A172 (cell line): ENCODE data around the gene MCC. TPM values are rescaled to one million over a fixed set of nuclear protein-coding genes. Genes with fewer than 3 reads are reported as not detected.

Source experiments
- DNase-seq: peaks from one replicate; pipeline ENCODE4 v3.0.0-alpha.2; 2015; ENCODE audit warnings: low spot score
- total RNA-seq: library from RNA; depleted of rRNA; stranded (reverse); fragments of >200 nt; shearing (Covaris generic); gene quantifications from 2 replicates; pipeline ENCODE4 v1.2.3, GENCODE V29; 2014

Gene MCC
- total RNA-seq, 1 experiment from 2014 or later, result 1.8 TPM

- no peak for DNase-seq
These were observed 285.2 kb downstream of the MCC start for GRCh38 chr5:113202746-113203716.

DNA sequence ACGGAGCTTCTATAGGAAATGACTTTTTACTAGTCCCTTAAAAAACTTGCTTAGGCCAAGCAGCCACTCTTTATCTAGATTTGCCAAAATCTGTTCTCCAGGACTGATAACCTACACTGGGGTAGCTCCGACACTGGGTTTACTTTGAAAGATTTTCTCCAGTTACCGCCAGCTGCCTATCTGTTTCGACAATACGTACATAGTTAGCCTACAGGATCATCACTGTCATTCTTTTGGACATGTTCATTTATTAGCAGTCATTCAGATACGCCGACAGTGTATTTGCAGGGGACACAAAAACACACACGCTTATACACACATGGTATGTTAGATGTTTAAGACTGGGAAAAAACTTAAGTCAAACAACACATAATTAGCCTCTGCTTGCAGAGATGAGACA is 286.0 kb downstream of the MCC start:
- no peak for DNase-seq

DNA sequence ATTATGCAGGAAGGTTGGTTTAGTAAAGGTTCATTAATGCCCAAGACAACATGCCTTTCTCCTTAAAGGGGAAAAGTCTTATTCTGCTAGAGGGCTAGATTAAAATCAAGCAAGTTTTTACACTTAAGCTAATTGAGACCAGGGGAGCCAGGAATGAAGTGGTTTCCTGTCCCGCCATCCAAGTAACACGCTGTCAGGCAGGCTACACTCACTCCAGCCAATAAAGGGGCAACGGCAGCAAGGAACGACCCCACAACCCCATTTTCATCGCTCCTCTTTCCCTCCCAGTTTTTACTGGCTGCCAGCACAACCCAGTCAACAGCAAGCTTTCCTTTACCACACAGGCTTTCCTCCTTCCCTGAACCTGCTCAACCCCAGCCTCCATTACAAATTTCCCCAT is 286.5 kb downstream of the MCC start:
- DNase-seq, result no peak

DNA sequence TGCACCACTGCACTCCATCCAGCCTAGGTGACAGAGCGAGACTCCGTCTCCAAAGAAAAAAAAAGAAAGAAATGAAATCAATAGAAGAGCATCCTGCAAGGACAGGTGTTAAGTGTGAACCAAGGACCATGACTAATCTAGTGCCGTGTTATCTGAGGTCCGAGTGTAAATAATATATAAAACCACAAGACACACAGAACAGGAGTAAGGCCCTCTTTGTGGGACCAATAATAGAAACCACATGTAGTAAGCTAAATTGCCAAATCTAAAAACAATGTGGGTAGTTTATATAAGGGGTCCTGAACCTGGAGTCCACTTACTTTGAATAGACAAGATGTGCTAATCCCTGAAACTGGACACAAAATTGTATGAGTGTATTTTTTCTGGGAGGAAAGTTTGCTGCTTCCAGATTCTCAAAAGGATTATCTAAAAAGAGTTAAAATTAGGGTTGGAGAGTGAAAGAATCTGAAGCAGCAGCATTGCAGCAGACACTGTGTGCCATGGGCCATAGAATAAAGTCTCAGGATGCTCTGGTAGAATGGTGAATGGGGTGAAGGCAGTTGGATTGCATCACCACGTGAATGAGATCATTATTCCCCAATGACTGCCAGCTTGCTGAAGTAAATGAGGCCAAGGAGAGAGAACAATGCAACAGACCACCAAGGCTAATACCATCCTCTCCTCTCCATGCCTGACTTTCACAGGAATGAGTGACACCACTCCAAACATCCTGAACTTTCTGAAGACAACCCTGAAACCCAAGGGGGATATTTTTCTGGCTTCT is 288.9 kb downstream of the MCC start:
- DNase-seq, result no peak

DNA sequence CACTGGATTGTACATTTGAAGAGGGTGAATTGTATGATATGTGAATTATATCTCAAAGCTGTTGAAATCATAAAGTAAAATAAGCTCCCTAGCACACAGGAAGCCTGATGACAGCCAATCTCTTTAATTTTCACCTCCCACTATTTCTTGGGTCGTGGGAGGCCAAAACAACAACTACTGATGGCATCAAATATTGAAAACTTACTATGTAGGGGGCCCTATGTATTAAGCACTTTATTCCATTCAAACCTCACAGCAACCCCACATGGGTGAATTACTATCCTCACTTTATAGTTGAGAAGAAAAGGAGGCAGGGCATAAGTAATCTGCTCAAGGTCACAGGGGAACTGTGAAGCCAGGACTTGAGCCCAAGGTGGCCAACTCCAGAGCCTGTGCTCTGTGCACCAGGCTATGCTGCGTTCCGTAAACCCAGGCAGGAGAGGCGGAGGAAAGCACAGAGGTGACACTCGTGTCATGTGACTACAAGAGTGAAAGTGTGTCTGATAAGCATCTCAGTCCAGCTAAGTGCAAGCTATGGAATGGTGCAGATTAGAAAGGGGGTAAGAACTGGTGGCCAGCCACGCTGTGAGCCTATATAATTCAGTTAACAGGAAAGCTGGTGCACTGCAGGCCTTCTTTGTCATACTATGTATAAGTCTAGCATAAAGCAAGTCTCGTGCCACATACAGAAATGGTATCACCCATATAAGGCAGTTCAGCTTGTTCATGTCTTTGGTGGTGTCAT is 290.6 kb downstream of the MCC start:
- DNase-seq, result no peak

GRCh38 chr5:113195771-113196170 is 292.5 kb downstream of the MCC start:
- no peak for DNase-seq

DNA sequence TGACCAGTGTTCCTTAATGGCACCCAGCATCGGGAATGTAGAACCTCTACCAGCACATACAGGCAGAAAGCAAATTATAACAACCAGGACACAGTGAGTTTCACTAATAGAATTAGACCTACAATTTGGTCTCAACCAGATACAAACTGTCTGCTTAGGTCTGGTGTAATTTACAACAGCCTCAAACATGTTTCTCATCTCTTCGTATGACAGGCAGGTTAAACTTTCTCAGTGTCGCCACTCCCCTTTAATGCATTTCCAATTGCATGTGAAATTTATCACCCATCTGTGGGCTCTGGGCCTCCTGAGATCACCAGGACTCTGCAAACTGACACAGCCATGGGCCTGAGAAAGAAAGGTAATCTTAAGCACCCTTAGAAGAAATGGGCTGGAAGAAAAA is 293.0 kb downstream of the MCC start:
- no peak for DNase-seq

- no peak for DNase-seq
These were observed 293.7 kb downstream of the MCC start for GRCh38 chr5:113194591-113194990.

DNA sequence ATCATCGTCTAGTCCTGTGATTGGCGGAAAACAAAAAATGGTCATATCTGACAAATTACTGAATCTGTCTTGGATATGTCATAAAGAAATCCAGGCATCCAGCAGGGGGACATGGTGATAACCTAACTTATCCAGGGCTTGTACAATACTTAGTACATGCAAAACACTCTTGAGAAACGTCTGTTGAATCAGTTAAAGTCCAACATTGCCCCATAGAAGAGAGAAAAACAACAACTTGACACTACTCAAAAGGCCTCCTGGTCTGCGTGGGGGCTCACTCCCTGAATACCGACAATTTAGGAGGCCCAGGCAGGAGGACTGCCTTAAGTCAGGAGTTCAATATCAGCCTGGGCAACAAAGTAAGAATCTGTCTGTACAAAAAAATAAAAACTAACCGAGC is 294.1 kb downstream of the MCC start:
- DNase-seq, result no peak

DNA sequence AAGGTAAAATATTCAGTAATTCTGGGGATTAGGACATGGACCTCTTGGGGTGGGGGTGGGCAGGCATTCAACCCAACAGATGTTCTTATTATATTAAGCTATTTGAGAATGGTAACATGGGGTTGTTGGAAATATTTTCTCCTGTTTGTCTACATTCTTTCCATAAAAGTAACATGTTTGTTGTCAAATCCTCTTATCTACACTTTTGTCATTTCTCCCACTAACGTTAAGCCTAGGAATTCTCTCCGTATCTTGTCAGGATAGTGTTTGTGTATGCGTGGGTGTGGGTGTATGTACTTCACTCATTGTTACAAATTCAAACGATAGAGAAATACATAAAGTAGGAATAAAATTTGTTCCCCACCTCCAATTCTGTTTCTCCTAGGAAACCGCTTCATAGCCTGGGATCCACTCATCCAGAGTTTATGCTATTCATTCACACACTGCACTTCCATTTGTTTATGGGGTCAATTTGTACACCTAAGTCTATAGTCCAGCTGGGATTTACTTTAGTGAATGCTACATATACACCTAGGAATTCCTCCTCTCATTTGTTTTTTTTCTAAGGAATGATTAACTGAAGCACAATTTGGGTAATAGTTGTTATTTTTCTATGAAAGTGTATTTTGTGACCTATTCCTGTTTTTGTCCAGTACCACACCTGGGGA is 294.8 kb downstream of the MCC start:
- no peak for DNase-seq

GRCh38 chr5:113192541-113192940 is 295.7 kb downstream of the MCC start:
- DNase-seq, result no peak

GRCh38 chr5:113190347-113190746 is 297.9 kb downstream of the MCC start:
- DNase-seq, result no peak

DNA sequence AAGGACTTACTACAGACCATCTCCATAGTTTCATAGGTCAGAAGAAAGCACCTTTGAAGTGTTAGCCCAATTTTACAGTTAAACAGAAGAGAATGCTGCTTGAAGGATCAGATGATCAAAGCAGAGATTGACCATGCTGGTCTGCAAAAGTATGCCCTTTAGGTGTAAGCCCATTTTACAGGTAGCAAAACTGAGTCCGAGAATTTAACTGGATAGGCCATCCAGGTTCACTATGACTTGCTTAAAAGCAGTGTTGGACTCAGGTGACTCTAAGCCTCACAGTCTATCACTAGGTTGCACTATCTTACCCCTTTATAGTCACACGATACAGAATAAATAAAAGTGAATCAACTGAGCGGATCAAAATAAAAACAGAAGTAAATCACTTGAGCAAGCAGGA is 299.0 kb downstream of the MCC start:
- no peak for DNase-seq

DNA sequence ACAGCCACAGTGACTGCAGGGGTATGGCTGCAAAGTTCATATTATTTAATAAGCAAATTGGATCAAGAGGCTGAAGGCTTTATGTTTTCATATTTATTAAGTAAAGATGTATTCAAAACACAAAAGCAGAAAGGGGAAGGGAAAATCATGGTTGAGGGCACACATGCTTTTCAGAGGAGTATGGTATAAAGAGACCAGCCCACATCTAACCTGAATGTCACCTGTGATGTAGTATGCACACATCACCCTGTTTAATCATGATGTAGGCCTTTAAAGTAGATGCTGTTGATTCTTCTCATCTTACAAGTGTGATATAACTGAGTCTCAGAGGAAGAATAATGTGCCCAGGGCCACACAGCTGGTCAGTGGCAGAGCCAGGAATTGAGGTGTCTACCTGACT is 299.8 kb downstream of the MCC start:
- no peak for DNase-seq

GRCh38 chr5:113187906-113188305 is 300.3 kb downstream of the MCC start:
- DNase-seq, result no peak

DNA sequence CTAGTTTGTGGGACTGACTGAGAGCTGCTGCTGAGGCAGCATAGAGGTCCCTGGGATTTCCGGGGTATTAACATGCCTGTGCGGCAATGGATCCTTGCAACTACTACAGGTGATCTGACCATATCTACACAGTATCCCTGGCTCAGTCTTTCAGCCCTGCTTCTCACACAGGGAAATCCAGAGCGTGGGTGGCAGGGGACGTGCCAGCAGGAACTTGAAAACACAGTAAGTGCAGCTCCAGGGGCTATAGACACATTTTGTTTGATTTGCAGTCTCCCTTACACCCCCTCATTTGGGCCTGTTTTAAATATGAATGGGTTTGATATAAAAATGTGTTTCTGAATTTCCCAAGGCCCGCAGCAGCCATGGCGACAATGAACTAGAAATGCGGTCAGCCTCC is 302.2 kb downstream of the MCC start:
- DNase-seq, result no peak

DNA sequence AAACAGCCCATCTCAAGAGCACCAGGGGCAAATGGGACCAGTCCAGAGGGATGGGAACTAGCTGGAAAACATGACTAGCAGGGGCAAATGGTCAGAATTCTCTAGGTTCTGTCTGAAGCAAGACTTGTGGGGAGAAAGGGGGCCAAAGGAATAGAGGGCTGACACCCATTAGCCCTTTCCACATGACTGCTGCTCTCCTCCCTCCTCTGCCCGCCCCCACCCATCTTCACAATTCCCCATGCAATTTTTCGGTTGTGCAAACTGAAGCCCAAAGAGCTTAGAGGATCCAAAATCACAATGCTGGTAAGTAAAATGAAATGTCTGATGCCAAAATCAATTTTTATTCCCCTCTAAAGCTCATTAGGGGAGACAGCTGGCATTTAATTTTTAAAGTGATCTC is 304.6 kb downstream of the MCC start:
- DNase-seq, result no peak

- no peak for DNase-seq
These were observed 305.5 kb downstream of the MCC start for GRCh38 chr5:113182658-113183344.

GRCh38 chr5:113181853-113182490 is 306.3 kb downstream of the MCC start:
- DNase-seq, result no peak

DNA sequence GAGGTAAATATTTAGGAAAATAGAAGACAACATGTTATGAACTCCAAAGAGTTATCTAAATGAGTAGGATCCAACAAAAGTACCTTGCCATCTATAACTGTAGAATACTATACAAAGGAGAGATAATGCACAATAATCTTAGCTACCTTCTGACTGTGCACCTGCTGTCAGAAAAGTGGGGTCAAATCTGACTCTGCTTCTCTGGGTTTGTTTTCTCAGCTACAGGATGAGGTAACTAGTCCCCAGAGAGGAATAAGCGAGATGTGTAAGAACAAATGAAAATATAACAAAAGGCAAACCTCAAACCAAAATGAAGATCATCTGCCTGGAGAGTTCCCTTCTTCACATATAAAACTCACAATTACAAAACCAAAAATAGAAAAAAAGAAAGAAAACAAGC is 306.8 kb downstream of the MCC start:
- DNase-seq, result no peak

GRCh38 chr5:113179156-113179555 is 309.1 kb downstream of the MCC start:
- DNase-seq, result no peak
